Testis (tissue), 3 donors: ENCODE results near the gene SH3RF3. TPM values are rescaled to one million over a fixed set of nuclear protein-coding genes. Genes with fewer than 3 reads are reported as not detected.

ENCODE experiments used
- DNase-seq: peaks from one replicate; pipeline ENCODE4 v3.0.0-alpha.2; 2019
- H3K27ac ChIP-seq, 2 donors: fragments of 200-600 bp; sonication (generic); one replicate each; pipeline ENCODE4 v1.5.1; 2019
- H3K27me3 ChIP-seq: fragments of 200-600 bp; sonication (generic); one replicate; pipeline ENCODE4 v1.5.1; 2019
- H3K36me3 ChIP-seq: fragments of 200-600 bp; sonication (generic); one replicate; pipeline ENCODE4 v1.5.1; 2017; ENCODE audit warnings: low read depth; ENCODE audit errors: missing control alignments
- H3K4me1 ChIP-seq: fragments of 200-600 bp; sonication (generic); one replicate; pipeline ENCODE4 v1.5.1; 2019
- H3K4me3 ChIP-seq, 2 donors: fragments of 200-600 bp; sonication (generic); one replicate each; pipeline ENCODE4 v1.5.1; 2017 to 2019
- H3K9me3 ChIP-seq: fragments of 200-600 bp; sonication (generic); one replicate; pipeline ENCODE4 v1.5.1; 2017
- CTCF ChIP-seq, 3 experiments: fragments of 450-650 bp in 2 of 3; fragments of 200-600 bp in 1 of 3; sonication (generic) in 1 of 3; IDR thresholded peaks; one replicate each; pipeline ENCODE4 v1.5.1; 2016 to 2019; ENCODE audit warnings: antibody characterized with exemption in 3 of 3, mild to moderate bottlenecking in 2 of 3, moderate library complexity in 1 of 3
- POLR2A ChIP-seq: fragments of 450-650 bp; IDR thresholded peaks from one replicate; pipeline ENCODE4 v1.6.1; 2017; ENCODE audit warnings: antibody characterized with exemption, mild to moderate bottlenecking, moderate library complexity
- WGBS, 2 donors: methylation state at CpG; one replicate each; pipeline ENCODE4 v1.1.5; 2018; 5-methylcytosine and 5-hydroxymethylcytosine counted together
- intact Hi-C: fragments of 100-400 bp; cut with DNase I; formaldehyde crosslinking; loops from one replicate; pipeline ENCODE4 v1.15.1; 2023; ENCODE audit warnings: low total_unique reads
- polyA plus RNA-seq: library from polyadenylated mRNA; stranded (reverse); fragments of 350-450 nt; fragmentation: Illumina TruSeq; extraction: RNeasy Lipid Tissue Mini Kit (QIAGEN cat#74804); gene quantifications from one replicate; pipeline ENCODE4 v1.2.3, GENCODE V29; 2014; ENCODE audit warnings: low read depth, low replicate concordance; ENCODE audit not compliant: insufficient read depth
- total RNA-seq, 2 donors: library from RNA; depleted of rRNA; stranded (reverse); fragments of >200 nt; gene quantifications; one replicate each; pipeline ENCODE4 v1.2.3, GENCODE V29; 2016

The SH3RF3 gene
- total and polyA plus RNA-seq, 3 donors from 2014 or later: 9.3 to 20.1 (median 16.5) TPM

GRCh38 chr2:109180786-109181185 lies 51.8 kb downstream of the SH3RF3 start:
- Histone ChIP-seq H3K4me3 (no peak overlapping the region), H3K27me3 (no peaks in the 10 kb centered on the region), H3K36me3 (no peaks in the 10 kb centered on the region), H3K9me3 (no peaks in the 10 kb centered on the region), H3K4me1 (peaks cover 5% of the 10 kb centered on the region), H3K27ac (no peak overlapping the region)
- no peak for DNase-seq
- 94 to 99% methylated on average over 3 of the region's 3 CpGs for WGBS, 2 donors
- intact Hi-C loops: no loop called here
- no peak for TF ChIP-seq CTCF (IDR thresholded peaks at IDR 0.05)
- TF ChIP-seq POLR2A: no peak

DNA sequence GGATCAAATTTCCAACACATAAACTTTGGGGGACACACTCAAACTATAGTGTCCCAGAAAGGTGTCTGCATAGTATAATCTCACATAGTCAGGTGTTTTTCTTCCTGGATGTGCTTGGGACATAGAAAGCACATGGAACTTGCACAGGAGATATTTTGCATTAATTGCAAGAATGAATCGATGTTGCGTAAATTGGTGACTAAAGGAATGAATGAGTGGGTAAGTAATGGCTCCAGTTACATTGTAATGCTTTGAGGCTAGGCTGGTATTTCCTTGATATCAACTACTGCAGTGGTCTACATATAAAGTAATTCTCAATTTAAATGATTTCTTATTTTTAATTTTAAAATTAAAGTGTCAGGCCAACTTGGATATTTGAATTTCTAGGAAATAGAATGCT lies 53.4 kb downstream of the SH3RF3 start:
- 94 to 96% methylated on average over 2 of the region's 2 CpGs for WGBS, 2 donors
- no peak for DNase-seq
- H3K27ac ChIP-seq: no peak overlapping the region
- TF ChIP-seq CTCF (IDR thresholded peaks at IDR 0.05) (no peak), POLR2A (no peak)
- no peaks in the 10 kb centered on the region for H3K36me3 ChIP-seq
- peaks cover 12% of the 10 kb centered on the region for H3K4me1 ChIP-seq
- no peaks in the 10 kb centered on the region for H3K27me3 ChIP-seq
- no peak overlapping the region for H3K4me3 ChIP-seq
- H3K9me3 ChIP-seq: no peaks in the 10 kb centered on the region
- intact Hi-C loops: no loop called here

GRCh38 chr2:109183871-109184270 lies 54.9 kb downstream of the SH3RF3 start:
- no peaks in the 10 kb centered on the region for H3K9me3 ChIP-seq
- H3K36me3 ChIP-seq: no peaks in the 10 kb centered on the region
- TF ChIP-seq CTCF (IDR thresholded peaks at IDR 0.05) (no peak), POLR2A (no peak)
- intact Hi-C loops: no loop called here
- no peaks in the 10 kb centered on the region for H3K27me3 ChIP-seq
- peaks cover 12% of the 10 kb centered on the region for H3K4me1 ChIP-seq
- H3K4me3 ChIP-seq: no peak overlapping the region
- WGBS, 2 donors: 95 to 100% methylated on average over 4 of the region's 4 CpGs
- DNase-seq: no peak
- no peak overlapping the region for H3K27ac ChIP-seq

GRCh38 chr2:109184368-109184767 lies 55.4 kb downstream of the SH3RF3 start:
- DNase-seq: no peak
- H3K36me3 ChIP-seq: no peaks in the 10 kb centered on the region
- intact Hi-C loops: no loop called here
- no peak for TF ChIP-seq CTCF (IDR thresholded peaks at IDR 0.05)
- no peak for TF ChIP-seq POLR2A
- 98 to 100% methylated on average over 1 to 3 of the region's 3 CpGs for WGBS, 2 donors
- H3K4me1 ChIP-seq: peaks cover 12% of the 10 kb centered on the region
- no peak overlapping the region for H3K4me3 ChIP-seq
- H3K27me3 ChIP-seq: no peaks in the 10 kb centered on the region
- no peak overlapping the region for H3K27ac ChIP-seq
- H3K9me3 ChIP-seq: no peaks in the 10 kb centered on the region

GRCh38 chr2:109185338-109185737 lies 56.3 kb downstream of the SH3RF3 start:
- TF ChIP-seq POLR2A: no peak
- TF ChIP-seq CTCF (IDR thresholded peaks at IDR 0.05): no peak
- DNase-seq: no peak
- Histone ChIP-seq H3K27me3 (no peaks in the 10 kb centered on the region), H3K4me1 (peaks cover 12% of the 10 kb centered on the region), H3K9me3 (no peaks in the 10 kb centered on the region), H3K36me3 (no peaks in the 10 kb centered on the region), H3K4me3 (no peak overlapping the region), H3K27ac (peak overlapping the region in 1 of 2 donors; percentile 51)
- intact Hi-C loops: no loop called here
- 43 to 47% methylated on average over 4 of the region's 4 CpGs for WGBS, 2 donors
